LNCaP clone FGC (cell line): ENCODE measurements around the gene SURF4.

Source experiments
- DNase-seq: peaks from one replicate; pipeline ENCODE4 v3.0.0-alpha.2; 2011; ENCODE audit warnings: low read depth
- H3K4me3 ChIP-seq: 2 replicates; pipeline ENCODE4 v1.5.1; 2011; ENCODE audit warnings: mild to moderate bottlenecking, low read depth, low read length, control low read depth
- CTCF ChIP-seq: IDR thresholded peaks from 2 replicates; pipeline ENCODE4 v1.5.1; 2012; ENCODE audit warnings: mild to moderate bottlenecking; ENCODE audit not compliant: control insufficient read depth, insufficient read depth; ENCODE audit errors: extremely low read depth

SURF4 gene

DNA sequence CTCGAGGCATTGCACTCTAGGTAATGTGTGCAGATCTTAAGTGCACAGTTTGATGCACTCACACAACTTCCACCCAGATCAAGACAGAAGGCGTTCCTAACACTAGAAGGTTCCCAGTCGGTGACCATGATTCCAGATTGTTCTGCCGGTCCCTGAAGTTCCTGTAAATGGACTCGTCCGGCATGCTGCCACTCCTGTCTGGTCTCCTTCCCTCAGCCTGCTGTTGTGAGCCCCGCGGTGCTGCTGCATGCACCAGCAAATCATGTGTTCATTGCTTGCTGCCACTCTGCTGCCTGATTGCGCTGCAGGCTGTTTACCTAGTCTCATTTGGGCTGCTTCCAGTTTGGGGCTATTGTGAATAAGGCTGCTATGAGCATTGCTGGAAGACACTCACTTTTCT, 11.8 kb upstream of the SURF4 start:
- no peak for DNase-seq
- no peak overlapping the region for H3K4me3 ChIP-seq
- TF ChIP-seq CTCF = no peak

DNA sequence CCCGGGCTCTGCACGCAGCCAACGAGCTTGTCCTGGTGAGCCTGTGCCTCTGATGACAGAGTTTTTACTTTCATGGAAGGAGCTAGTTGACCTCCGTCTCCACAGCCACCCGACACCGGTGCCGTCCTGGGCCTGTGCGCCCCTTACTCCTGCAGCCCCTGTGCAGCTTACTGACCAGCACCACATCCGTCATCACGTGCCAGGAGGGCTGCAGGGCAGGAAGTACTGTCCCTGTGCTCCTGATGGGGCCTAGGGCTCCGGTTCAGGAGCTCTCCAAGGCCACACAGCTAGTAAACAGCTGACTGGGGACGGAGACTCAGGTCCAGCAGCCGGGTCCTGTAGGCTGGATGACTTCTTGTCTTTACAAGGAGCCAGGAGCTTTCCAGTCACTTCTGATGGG, 10.5 kb upstream of the SURF4 start:
- DNase-seq = no peak
- no peak for TF ChIP-seq CTCF
- no peak overlapping the region for H3K4me3 ChIP-seq

DNA sequence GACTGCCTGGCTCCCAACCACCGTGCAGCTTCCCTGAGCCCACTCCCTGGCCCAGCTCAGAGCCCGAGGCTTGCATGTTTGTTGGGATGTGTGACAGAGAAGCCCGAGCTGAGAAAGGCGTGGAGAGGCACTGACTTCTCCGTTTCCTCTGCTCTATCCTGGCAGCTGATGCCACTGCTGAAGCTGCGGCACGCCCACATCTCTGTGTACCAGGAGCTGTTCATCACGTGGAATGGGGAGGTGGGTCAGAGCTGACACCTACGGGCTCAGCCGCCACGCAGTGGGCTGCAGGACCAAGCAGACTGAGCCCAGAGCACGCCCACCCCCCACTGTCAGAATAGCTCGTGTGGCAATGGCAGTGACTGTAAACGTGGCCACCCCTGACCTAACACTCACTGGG, 9.6 kb upstream of the SURF4 start:
- no peak for DNase-seq
- no peak overlapping the region for H3K4me3 ChIP-seq
- TF ChIP-seq CTCF = no peak

DNA sequence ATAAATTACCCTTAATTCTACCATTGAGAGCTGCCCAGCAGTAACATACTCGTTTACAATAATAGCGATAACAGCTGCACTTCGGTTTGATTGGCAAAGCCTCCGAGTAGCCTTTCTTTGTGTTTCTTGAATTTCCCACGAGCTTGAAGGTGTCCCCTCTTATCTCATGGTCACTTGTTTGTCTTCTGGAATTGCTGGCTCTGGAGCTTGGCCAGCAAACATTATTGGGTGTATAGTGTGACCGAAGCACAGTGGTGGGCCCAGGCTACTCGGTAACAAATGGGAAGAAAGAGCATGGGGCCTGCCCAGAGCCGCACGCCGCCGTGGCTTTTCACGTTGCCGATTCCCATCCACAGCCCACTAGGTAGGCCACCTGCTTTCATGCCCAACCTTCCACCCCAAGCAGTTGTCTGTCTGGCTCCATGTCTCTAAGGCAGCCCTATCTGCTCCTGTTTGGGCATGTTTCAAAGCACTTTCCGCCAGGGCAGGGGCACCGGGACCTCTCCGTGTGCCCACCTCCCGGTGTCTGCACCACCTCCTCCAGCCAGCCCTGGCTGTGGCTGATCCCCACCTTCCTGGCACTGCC, 9.0 kb upstream of the SURF4 start:
- no peak for DNase-seq
- no peak for TF ChIP-seq CTCF
- H3K4me3 ChIP-seq = no peak overlapping the region

GRCh38 chr9:133383438-133383837, 7.6 kb upstream of the SURF4 start:
- no peak for TF ChIP-seq CTCF
- no peak overlapping the region for H3K4me3 ChIP-seq
- DNase-seq = no peak

DNA sequence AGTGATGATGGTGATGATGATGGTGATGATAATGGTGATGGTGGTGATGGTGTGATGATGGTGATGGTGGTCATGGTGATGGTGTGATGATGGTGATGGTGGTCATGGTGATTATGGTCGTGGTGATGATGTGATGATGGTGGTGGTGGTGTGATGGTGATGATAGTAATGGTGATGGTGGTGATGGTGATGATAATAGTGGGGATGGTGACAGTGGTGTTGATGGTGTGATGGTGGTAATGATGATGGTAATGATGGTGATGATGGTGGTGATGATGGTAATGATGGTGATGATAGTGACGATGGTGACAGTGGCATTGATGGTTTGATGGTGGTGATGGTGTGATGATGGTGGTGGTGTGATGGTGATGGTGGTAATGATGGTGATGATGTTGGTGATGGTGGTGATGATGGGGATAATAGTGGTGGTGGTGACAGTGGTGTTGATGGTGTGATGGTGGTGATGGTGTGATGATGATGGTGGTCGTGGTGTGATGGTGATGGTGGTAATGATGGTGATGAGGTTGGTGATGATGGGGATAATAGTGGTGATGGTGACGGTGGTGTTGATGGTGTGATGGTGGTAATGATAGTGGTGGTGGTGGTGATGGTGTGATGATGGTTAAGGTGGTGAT, 6.8 kb upstream of the SURF4 start:
- DNase-seq = no peak
- no peak overlapping the region for H3K4me3 ChIP-seq
- TF ChIP-seq CTCF = no peak

- H3K4me3 ChIP-seq = no peak overlapping the region
- no peak for DNase-seq
- TF ChIP-seq CTCF = no peak
These were observed 4.9 kb upstream of the SURF4 start for GRCh38 chr9:133380734-133381133.
